C4-2B (cell line): Measurements from ENCODE around the gene SLC25A21.
"Not testable (repeated sequence)": the region's sequence is repeated elsewhere in the genome, so short reads cannot be mapped to it uniquely, and the experiment has no call there.

Experiments used
- H3K27ac ChIP-seq: fragments of 450-650 bp; 2 replicates; pipeline ENCODE4 v1.5.1; 2017
- ZFX ChIP-seq: fragments of 450-650 bp; IDR thresholded peaks from 2 replicates; pipeline ENCODE4 v1.6.1; 2017
- TF ChIP-seq, protein P1 (sequence below): fragments of 450-650 bp; conservative IDR thresholded peaks from 2 replicates; pipeline ENCODE4 v1.5.1; 2017; ENCODE audit warnings: mild to moderate bottlenecking

The SLC25A21 gene

DNA sequence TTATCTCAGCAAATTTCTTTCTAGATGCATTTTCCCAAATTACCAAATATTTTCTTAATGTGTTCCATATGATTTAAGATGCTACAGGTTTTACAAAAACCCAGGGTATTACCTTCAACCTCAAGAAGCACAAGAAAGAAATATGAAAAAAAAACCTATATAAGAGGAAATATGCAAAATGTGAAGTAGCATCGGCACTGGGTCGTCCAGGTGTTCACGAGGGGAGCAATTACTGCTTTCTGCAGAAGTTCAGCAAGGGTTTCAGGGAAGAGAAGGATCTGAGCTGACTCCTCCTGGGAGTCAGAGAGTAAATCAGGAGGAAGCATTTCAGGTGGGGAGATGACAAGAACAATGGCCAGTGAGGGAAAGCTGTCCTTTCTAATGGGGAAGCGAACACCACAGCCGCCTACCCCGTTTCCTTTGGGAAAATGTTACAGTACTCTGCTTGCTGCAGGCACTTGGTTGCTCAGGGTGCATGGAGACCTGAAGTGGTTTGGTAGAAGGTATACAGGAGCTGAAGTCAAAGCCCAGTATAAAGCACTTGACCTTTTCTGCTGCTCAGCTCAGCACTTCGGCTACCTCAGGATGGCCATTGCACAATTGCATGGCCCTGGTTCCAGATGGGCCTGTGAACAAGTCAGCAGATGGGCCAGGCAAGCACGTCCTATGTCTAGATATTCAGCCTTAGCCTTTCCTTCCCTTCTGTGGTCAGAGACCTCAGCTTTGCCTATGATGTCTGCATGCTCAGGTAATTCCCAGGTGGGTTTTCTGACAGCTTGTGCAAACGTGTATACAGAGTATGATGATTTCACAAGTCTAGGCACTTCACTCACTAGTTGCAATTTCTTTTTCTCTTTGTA is 355.1 kb downstream of the SLC25A21 start:
- no peak for TF ChIP-seq ZFX
- TF ChIP-seq, protein P1, sequence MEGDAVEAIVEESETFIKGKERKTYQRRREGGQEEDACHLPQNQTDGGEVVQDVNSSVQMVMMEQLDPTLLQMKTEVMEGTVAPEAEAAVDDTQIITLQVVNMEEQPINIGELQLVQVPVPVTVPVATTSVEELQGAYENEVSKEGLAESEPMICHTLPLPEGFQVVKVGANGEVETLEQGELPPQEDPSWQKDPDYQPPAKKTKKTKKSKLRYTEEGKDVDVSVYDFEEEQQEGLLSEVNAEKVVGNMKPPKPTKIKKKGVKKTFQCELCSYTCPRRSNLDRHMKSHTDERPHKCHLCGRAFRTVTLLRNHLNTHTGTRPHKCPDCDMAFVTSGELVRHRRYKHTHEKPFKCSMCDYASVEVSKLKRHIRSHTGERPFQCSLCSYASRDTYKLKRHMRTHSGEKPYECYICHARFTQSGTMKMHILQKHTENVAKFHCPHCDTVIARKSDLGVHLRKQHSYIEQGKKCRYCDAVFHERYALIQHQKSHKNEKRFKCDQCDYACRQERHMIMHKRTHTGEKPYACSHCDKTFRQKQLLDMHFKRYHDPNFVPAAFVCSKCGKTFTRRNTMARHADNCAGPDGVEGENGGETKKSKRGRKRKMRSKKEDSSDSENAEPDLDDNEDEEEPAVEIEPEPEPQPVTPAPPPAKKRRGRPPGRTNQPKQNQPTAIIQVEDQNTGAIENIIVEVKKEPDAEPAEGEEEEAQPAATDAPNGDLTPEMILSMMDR = no peak
- no peak overlapping the region for H3K27ac ChIP-seq

DNA sequence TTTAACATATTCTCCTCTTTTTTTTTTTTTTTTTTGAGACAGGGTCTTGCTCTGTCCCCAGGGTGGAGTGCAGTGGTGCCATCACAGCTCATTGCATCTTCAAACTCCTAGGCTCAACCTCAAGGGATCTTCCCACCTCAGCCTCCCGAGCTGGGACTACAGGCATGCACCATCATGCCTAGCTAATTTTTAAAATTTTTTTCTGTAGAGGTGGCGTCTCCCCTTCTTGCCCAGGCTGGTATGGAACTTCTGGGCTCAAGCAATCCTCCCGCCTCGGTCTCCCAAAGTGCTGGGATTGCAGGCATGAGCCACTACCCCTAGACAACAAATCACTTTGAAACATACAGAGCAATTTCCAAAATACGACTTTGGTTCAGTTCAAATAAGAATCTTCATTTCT is 355.9 kb downstream of the SLC25A21 start:
- TF ChIP-seq, protein P1 = no peak
- no peak for TF ChIP-seq ZFX

DNA sequence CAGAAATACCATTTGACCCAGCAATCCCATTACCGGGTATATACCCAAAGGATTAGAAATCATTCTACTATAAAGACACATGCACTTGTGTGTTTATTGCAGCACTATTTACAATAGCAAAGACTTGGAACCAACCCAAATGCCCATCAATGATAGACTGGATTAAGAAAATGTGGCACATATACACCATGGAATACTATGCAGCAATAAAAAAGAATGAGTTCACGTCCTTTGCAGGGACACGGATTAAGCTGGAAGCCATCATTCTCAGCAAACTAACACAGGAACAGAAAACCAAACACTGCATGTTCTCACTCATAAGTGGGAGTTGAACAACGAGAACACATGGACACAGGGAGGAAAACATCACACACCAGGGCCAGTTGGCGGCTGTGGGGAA is 357.6 kb downstream of the SLC25A21 start:
- H3K27ac ChIP-seq = not testable (repeated sequence)

More for the DNA sequence above, 355.9 kb downstream of the SLC25A21 start:
- no peak overlapping the region for H3K27ac ChIP-seq

DNA sequence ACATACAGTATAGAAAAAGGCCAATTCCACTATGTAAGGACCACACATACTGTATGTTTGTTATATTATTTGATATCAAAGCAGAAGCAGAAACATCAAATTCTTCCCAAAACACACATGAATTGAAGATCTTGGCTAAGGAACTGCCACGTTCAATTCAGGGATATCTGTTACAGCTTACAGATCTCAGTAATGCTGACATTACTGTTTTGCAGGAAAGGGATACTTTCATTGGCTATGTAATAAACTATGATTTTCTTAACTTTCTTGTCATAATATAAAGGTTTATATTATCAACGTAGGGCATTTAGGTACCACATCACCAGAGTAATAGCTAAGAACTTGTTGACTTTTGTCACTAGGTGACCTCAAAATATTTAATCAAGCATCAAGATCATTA is 362.2 kb downstream of the SLC25A21 start:
- TF ChIP-seq, protein P1 = no peak
- TF ChIP-seq ZFX = no peak
- no peak overlapping the region for H3K27ac ChIP-seq

DNA sequence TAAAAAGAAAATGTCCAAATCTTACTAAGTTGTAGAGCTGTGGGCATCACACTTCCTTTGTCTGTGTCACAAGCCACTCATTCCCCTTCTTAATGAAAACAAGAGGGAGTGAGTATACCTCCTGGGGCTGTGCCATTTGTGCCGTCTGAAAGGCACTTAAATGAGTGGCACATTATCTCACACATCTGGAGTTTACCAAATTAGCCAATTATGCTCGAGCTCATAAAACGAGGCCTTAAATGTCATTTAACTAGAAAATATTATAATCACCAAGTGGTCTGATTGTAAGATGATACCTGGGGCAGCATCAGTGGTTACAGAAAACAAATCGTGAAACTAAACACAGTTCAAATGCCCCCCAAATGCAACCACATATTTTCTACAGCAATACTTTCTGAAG is 364.7 kb downstream of the SLC25A21 start:
- H3K27ac ChIP-seq = no peak overlapping the region
- TF ChIP-seq, protein P1 = no peak
- TF ChIP-seq ZFX = no peak

DNA sequence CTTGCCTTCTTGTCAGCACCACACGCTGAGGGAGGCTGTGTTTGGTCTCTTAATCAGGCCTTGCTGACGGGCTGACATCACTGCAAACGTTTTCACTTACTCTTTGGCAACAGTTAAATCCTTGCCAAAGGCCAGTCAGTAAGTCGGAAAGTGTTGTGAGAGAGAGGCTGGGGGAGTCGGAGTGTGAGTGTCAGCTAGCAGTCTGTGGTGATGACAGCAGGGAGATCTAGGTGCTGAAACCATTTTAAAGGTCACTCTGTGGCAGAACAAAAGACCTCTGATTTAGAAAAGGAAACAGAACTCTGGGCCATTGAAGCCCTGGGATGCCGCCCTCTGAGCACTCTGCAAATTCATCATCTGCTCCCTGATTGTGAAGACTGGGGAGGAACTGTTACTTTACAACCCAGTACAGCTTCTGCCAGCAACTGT is 367.3 kb downstream of the SLC25A21 start:
- no peak overlapping the region for H3K27ac ChIP-seq
- TF ChIP-seq, protein P1 = no peak
- no peak for TF ChIP-seq ZFX

DNA sequence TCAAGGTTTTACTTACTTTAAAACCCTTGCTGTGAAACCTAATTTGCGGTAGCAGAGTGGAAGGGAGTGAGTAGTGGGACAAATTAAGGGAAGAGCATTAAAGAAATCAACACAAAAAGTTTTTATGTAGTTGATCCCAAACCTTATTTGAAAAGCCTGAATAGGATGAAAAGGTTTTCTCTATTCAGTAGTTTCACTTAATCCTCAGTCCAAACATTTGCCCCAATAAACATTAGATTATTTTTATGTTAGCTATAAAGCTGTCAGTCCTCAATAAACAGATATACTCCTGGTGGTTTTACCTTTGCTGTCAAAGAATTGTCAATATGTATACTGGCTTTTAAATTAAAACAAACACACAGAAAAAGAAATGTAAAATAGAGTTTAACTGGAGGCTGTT is 374.8 kb downstream of the SLC25A21 start:
- TF ChIP-seq, protein P1 = no peak
- no peak for TF ChIP-seq ZFX
- H3K27ac ChIP-seq = no peak overlapping the region

DNA sequence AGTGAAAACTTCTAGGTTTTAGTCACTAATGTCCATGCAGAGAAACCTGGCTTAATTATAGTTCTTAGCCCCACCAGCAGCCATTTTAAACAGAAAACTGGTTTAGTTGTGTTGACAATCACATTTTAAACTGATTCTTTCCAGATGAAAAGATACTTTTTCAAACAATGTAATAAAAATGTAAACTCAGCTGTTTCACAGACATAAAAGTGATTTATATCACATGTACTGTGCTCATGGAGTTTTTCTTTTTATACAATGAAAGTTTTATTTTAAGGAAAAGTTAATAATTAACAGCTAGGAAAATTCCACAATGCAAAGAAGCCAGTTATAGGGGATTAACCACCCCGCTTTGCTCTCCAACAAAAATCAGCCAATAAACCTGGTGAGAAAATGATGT is 381.0 kb downstream of the SLC25A21 start:
- no peak overlapping the region for H3K27ac ChIP-seq
- TF ChIP-seq, protein P1 = no peak
- no peak for TF ChIP-seq ZFX
